Sigmoid colon (tissue), 4 donors: ENCODE data around the gene ABCA10.

ENCODE experiments used
- EP300 ChIP-seq, 4 donors: sonication (generic); formaldehyde crosslinking; IDR thresholded peaks; one replicate each; pipeline ENCODE4 v1.6.1; 2017; ENCODE audit warnings: antibody characterized with exemption in 4 of 4
- TF ChIP-seq, protein P1 (sequence below), 4 experiments: fragments of 450-650 bp in 3 of 4; fragments of 200-600 bp in 1 of 4; IDR thresholded peaks; one replicate each; pipeline ENCODE4 v1.5.1; 2016 to 2019; ENCODE audit warnings: antibody characterized with exemption in 4 of 4, mild to moderate bottlenecking in 3 of 4, moderate library complexity in 2 of 4

- TF ChIP-seq, protein P1, sequence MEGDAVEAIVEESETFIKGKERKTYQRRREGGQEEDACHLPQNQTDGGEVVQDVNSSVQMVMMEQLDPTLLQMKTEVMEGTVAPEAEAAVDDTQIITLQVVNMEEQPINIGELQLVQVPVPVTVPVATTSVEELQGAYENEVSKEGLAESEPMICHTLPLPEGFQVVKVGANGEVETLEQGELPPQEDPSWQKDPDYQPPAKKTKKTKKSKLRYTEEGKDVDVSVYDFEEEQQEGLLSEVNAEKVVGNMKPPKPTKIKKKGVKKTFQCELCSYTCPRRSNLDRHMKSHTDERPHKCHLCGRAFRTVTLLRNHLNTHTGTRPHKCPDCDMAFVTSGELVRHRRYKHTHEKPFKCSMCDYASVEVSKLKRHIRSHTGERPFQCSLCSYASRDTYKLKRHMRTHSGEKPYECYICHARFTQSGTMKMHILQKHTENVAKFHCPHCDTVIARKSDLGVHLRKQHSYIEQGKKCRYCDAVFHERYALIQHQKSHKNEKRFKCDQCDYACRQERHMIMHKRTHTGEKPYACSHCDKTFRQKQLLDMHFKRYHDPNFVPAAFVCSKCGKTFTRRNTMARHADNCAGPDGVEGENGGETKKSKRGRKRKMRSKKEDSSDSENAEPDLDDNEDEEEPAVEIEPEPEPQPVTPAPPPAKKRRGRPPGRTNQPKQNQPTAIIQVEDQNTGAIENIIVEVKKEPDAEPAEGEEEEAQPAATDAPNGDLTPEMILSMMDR (IDR thresholded peaks at IDR 0.05), result no peak
- TF ChIP-seq EP300 (IDR thresholded peaks at IDR 0.05), result no peak
These were observed 87.0 kb downstream of the ABCA10 start, which contains the start of gene ABCA6 for GRCh38 chr17:69141431-69142174.
